ENCODE data around the gene GALNT17.

GALNT17 gene

GRCh38 chr7:71601851-71602250 is 469.9 kb downstream of the GALNT17 start:
- H3K36me3 ChIP-seq (ENCODE audit: control insufficient read depth, low read depth, low read length): no peaks in the 10 kb centered on the region
- H3K4me1 ChIP-seq (ENCODE audit: control insufficient read depth, low read depth, low read length): no peaks in the 10 kb centered on the region
- H3K27me3 ChIP-seq (ENCODE audit: control insufficient read depth, insufficient read depth, low read length): no peaks in the 10 kb centered on the region
- no peak overlapping the region for H3K27ac ChIP-seq (ENCODE audit: low read length)
- no peaks in the 10 kb centered on the region for H3K9me3 ChIP-seq (ENCODE audit: control insufficient read depth, low read depth, low read length)
- H3K9ac ChIP-seq (ENCODE audit: low read length): no peak overlapping the region
- H3K4me3 ChIP-seq (ENCODE audit: low read length): no peak overlapping the region

GRCh38 chr7:71604818-71605414 is 473.0 kb downstream of the GALNT17 start:
- H3K27me3 ChIP-seq (ENCODE audit: control insufficient read depth, insufficient read depth, low read length): no peaks in the 10 kb centered on the region
- H3K27ac ChIP-seq (ENCODE audit: low read length): no peak overlapping the region
- no peaks in the 10 kb centered on the region for H3K36me3 ChIP-seq (ENCODE audit: control insufficient read depth, low read depth, low read length)
- H3K4me3 ChIP-seq (ENCODE audit: low read length): no peak overlapping the region
- H3K4me1 ChIP-seq (ENCODE audit: control insufficient read depth, low read depth, low read length): no peaks in the 10 kb centered on the region
- H3K9ac ChIP-seq (ENCODE audit: low read length): no peak overlapping the region
- no peaks in the 10 kb centered on the region for H3K9me3 ChIP-seq (ENCODE audit: control insufficient read depth, low read depth, low read length)

GRCh38 chr7:71611986-71612385 is 480.0 kb downstream of the GALNT17 start:
- H3K27me3 ChIP-seq (ENCODE audit: control insufficient read depth, insufficient read depth, low read length): no peaks in the 10 kb centered on the region
- no peak overlapping the region for H3K4me3 ChIP-seq (ENCODE audit: low read length)
- H3K9ac ChIP-seq (ENCODE audit: low read length): no peak overlapping the region
- H3K36me3 ChIP-seq (ENCODE audit: control insufficient read depth, low read depth, low read length): no peaks in the 10 kb centered on the region
- H3K27ac ChIP-seq (ENCODE audit: low read length): no peak overlapping the region
- peaks cover 32% of the 10 kb centered on the region for H3K4me1 ChIP-seq (ENCODE audit: control insufficient read depth, low read depth, low read length)
- no peaks in the 10 kb centered on the region for H3K9me3 ChIP-seq (ENCODE audit: control insufficient read depth, low read depth, low read length)

- no peak overlapping the region for H3K27ac ChIP-seq (ENCODE audit: low read length)
- no peaks in the 10 kb centered on the region for H3K36me3 ChIP-seq (ENCODE audit: control insufficient read depth, low read depth, low read length)
- no peaks in the 10 kb centered on the region for H3K9me3 ChIP-seq (ENCODE audit: control insufficient read depth, low read depth, low read length)
- H3K9ac ChIP-seq (ENCODE audit: low read length): no peak overlapping the region
- no peaks in the 10 kb centered on the region for H3K27me3 ChIP-seq (ENCODE audit: control insufficient read depth, insufficient read depth, low read length)
- H3K4me1 ChIP-seq (ENCODE audit: control insufficient read depth, low read depth, low read length): peaks cover 32% of the 10 kb centered on the region
- H3K4me3 ChIP-seq (ENCODE audit: low read length): no peak overlapping the region
Observed at GRCh38 chr7:71612911-71613310, 481.0 kb downstream of the GALNT17 start.

- Histone ChIP-seq H3K4me3 (ENCODE audit: low read length) (no peak overlapping the region), H3K9ac (ENCODE audit: low read length) (no peak overlapping the region), H3K4me1 (ENCODE audit: control insufficient read depth, low read depth, low read length) (peaks cover 35% of the 10 kb centered on the region), H3K27ac (ENCODE audit: low read length) (no peak overlapping the region), H3K36me3 (ENCODE audit: control insufficient read depth, low read depth, low read length) (no peaks in the 10 kb centered on the region), H3K27me3 (ENCODE audit: control insufficient read depth, insufficient read depth, low read length) (no peaks in the 10 kb centered on the region), H3K9me3 (ENCODE audit: control insufficient read depth, low read depth, low read length) (no peaks in the 10 kb centered on the region)
Observed at GRCh38 chr7:71613313-71613712, 481.4 kb downstream of the GALNT17 start.

- no peaks in the 10 kb centered on the region for H3K9me3 ChIP-seq (ENCODE audit: control insufficient read depth, low read depth, low read length)
- H3K27me3 ChIP-seq (ENCODE audit: control insufficient read depth, insufficient read depth, low read length): no peaks in the 10 kb centered on the region
- no peak overlapping the region for H3K4me3 ChIP-seq (ENCODE audit: low read length)
- H3K9ac ChIP-seq (ENCODE audit: low read length): no peak overlapping the region
- H3K27ac ChIP-seq (ENCODE audit: low read length): no peak overlapping the region
- peaks cover 39% of the 10 kb centered on the region for H3K4me1 ChIP-seq (ENCODE audit: control insufficient read depth, low read depth, low read length)
- no peaks in the 10 kb centered on the region for H3K36me3 ChIP-seq (ENCODE audit: control insufficient read depth, low read depth, low read length)
Observed at GRCh38 chr7:71615017-71615416, 483.1 kb downstream of the GALNT17 start.

- Histone ChIP-seq H3K4me3 (ENCODE audit: low read length) (no peak overlapping the region), H3K27me3 (ENCODE audit: control insufficient read depth, insufficient read depth, low read length) (no peaks in the 10 kb centered on the region), H3K9me3 (ENCODE audit: control insufficient read depth, low read depth, low read length) (no peaks in the 10 kb centered on the region), H3K4me1 (ENCODE audit: control insufficient read depth, low read depth, low read length) (peaks cover 49% of the 10 kb centered on the region), H3K36me3 (ENCODE audit: control insufficient read depth, low read depth, low read length) (no peaks in the 10 kb centered on the region), H3K9ac (ENCODE audit: low read length) (no peak overlapping the region), H3K27ac (ENCODE audit: low read length) (no peak overlapping the region)
Observed at GRCh38 chr7:71616217-71616616, 484.3 kb downstream of the GALNT17 start.

GRCh38 chr7:71618278-71618677 is 486.3 kb downstream of the GALNT17 start:
- H3K27me3 ChIP-seq (ENCODE audit: control insufficient read depth, insufficient read depth, low read length): no peaks in the 10 kb centered on the region
- H3K27ac ChIP-seq (ENCODE audit: low read length): no peak overlapping the region
- no peaks in the 10 kb centered on the region for H3K36me3 ChIP-seq (ENCODE audit: control insufficient read depth, low read depth, low read length)
- no peak overlapping the region for H3K9ac ChIP-seq (ENCODE audit: low read length)
- peaks cover 35% of the 10 kb centered on the region for H3K4me1 ChIP-seq (ENCODE audit: control insufficient read depth, low read depth, low read length)
- no peak overlapping the region for H3K4me3 ChIP-seq (ENCODE audit: low read length)
- H3K9me3 ChIP-seq (ENCODE audit: control insufficient read depth, low read depth, low read length): no peaks in the 10 kb centered on the region

- Histone ChIP-seq H3K9me3 (ENCODE audit: control insufficient read depth, low read depth, low read length) (no peaks in the 10 kb centered on the region), H3K4me3 (ENCODE audit: low read length) (no peak overlapping the region), H3K4me1 (ENCODE audit: control insufficient read depth, low read depth, low read length) (peaks cover 5% of the 10 kb centered on the region), H3K36me3 (ENCODE audit: control insufficient read depth, low read depth, low read length) (no peaks in the 10 kb centered on the region), H3K27ac (ENCODE audit: low read length) (no peak overlapping the region), H3K27me3 (ENCODE audit: control insufficient read depth, insufficient read depth, low read length) (no peaks in the 10 kb centered on the region), H3K9ac (ENCODE audit: low read length) (no peak overlapping the region)
Observed at GRCh38 chr7:71625545-71625944, 493.6 kb downstream of the GALNT17 start.

GRCh38 chr7:71626206-71626605 is 494.3 kb downstream of the GALNT17 start:
- Histone ChIP-seq H3K9ac (ENCODE audit: low read length) (no peak overlapping the region), H3K9me3 (ENCODE audit: control insufficient read depth, low read depth, low read length) (no peaks in the 10 kb centered on the region), H3K27ac (ENCODE audit: low read length) (no peak overlapping the region), H3K27me3 (ENCODE audit: control insufficient read depth, insufficient read depth, low read length) (no peaks in the 10 kb centered on the region), H3K4me1 (ENCODE audit: control insufficient read depth, low read depth, low read length) (no peaks in the 10 kb centered on the region), H3K4me3 (ENCODE audit: low read length) (no peak overlapping the region), H3K36me3 (ENCODE audit: control insufficient read depth, low read depth, low read length) (no peaks in the 10 kb centered on the region)

- Histone ChIP-seq H3K36me3 (ENCODE audit: control insufficient read depth, low read depth, low read length) (no peaks in the 10 kb centered on the region), H3K27ac (ENCODE audit: low read length) (no peak overlapping the region), H3K9me3 (ENCODE audit: control insufficient read depth, low read depth, low read length) (no peaks in the 10 kb centered on the region), H3K27me3 (ENCODE audit: control insufficient read depth, insufficient read depth, low read length) (no peaks in the 10 kb centered on the region), H3K9ac (ENCODE audit: low read length) (no peak overlapping the region), H3K4me1 (ENCODE audit: control insufficient read depth, low read depth, low read length) (no peaks in the 10 kb centered on the region), H3K4me3 (ENCODE audit: low read length) (no peak overlapping the region)
Observed at GRCh38 chr7:71627651-71628050, 495.7 kb downstream of the GALNT17 start.

GRCh38 chr7:71630516-71630915 is 498.6 kb downstream of the GALNT17 start:
- H3K4me3 ChIP-seq (ENCODE audit: low read length): no peak overlapping the region
- no peaks in the 10 kb centered on the region for H3K27me3 ChIP-seq (ENCODE audit: control insufficient read depth, insufficient read depth, low read length)
- H3K27ac ChIP-seq (ENCODE audit: low read length): no peak overlapping the region
- no peaks in the 10 kb centered on the region for H3K36me3 ChIP-seq (ENCODE audit: control insufficient read depth, low read depth, low read length)
- no peak overlapping the region for H3K9ac ChIP-seq (ENCODE audit: low read length)
- no peaks in the 10 kb centered on the region for H3K9me3 ChIP-seq (ENCODE audit: control insufficient read depth, low read depth, low read length)
- H3K4me1 ChIP-seq (ENCODE audit: control insufficient read depth, low read depth, low read length): peaks cover 12% of the 10 kb centered on the region
